HG03558 (cell line): ENCODE data around the gene OXNAD1.
"Not testable (repeated sequence)": the region's sequence is repeated elsewhere in the genome, so short reads cannot be mapped to it uniquely, and the experiment has no call there.

ENCODE experiments used
- ATAC-seq: cut with Tn5 transposase; IDR thresholded peaks from one replicate; pipeline ENCODE4 v1.9.1; 2021; ENCODE audit warnings: moderate number of reproducible peaks; ENCODE audit not compliant: unreplicated experiment; ENCODE audit errors: extremely low read depth

OXNAD1 gene

GRCh38 chr3:16301507-16301906 lies 36.5 kb downstream of the OXNAD1 start:
- no peak for ATAC-seq

- ATAC-seq = no peak
Measured at GRCh38 chr3:16302082-16302631, 37.1 kb downstream of the OXNAD1 start.

DNA sequence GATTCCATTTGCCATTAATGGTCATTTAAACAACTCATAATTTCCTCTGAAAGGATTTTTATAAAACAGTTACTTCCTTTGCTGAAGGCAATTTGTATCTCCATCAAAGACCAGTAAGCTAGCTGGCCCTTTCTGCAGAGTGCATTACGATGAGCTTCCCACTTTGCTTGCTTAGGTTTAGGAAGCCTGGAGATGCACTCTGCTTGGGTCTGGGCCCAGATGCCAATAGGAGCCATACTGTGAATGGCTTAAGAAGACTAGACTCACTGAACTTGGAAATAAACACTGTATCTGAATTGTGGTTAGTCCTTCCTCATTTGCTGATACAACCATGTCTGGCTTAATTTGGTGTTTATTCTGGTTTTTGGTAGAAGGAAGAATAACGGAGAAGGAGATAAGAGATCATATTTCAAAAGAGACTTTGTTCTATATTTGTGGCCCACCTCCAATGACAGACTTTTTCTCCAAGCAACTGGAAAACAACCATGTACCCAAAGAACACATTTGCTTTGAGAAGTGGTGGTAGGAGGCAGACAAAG lies 38.1 kb downstream of the OXNAD1 start:
- no peak for ATAC-seq

- no peak for ATAC-seq
Measured at GRCh38 chr3:16304061-16305010, 39.3 kb downstream of the OXNAD1 start.

GRCh38 chr3:16305111-16305541 lies 40.1 kb downstream of the OXNAD1 start:
- no peak for ATAC-seq

GRCh38 chr3:16307832-16308531 lies 43.0 kb downstream of the OXNAD1 start:
- no peak for ATAC-seq

DNA sequence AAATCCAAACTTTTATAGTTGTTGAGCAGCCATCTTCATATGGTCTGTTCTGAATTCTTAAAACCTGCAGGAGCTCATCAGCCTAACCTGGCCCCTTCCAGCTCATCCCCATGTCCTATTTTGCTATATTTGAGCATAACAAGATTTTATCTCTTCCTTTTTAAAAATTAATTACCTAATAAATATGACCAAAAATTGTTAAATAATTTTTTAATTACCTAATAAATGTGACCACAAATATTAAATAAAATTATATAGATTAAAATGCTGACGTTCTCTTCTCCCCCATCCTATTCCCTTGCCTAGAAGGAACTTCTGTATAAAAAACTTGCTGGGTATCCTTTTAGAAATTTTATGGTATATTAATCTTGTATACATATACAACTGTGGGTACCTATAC lies 43.7 kb downstream of the OXNAD1 start:
- no peak for ATAC-seq

DNA sequence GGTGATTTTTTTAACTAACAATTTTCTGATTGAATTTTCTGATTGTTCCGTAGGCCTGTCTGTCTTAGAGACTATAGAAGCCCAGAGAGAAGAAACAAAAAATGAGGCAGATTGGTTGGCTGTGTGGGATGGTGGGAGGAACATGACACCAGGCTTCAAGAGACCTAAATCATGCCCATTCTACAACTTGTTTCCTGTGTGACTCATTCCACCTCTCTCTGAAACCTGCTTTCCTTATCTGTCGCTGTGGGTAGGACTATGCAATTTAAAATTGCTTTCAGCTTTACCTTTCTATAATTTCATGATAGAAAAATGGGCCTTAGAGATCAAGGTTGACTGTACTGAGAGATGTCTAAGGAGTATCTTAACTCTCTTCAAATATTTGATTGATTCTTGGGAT lies 44.5 kb downstream of the OXNAD1 start:
- ATAC-seq = peak; percentile 69

DNA sequence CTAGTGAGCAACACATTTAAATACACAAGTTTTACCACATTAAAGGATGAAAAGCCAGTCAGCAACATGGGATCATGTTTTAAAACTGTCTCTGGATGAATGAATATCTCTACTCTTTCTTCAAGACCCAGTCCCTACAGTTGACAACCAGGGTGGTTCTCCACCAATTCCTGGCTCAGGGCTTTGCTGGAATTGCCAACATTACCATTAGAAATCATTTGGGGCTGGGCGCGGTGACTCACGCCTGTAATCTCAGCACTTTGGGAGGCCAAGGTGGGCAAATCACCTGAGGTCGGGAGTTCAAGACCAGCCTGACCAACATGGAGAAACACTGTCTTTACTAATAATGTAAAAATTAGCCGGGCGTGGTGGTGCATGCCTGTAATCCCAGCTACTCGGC lies 45.5 kb downstream of the OXNAD1 start:
- not testable (repeated sequence) for ATAC-seq

- peak; percentile 49 for ATAC-seq
Measured at GRCh38 chr3:16311960-16312451, 47.0 kb downstream of the OXNAD1 start.

DNA sequence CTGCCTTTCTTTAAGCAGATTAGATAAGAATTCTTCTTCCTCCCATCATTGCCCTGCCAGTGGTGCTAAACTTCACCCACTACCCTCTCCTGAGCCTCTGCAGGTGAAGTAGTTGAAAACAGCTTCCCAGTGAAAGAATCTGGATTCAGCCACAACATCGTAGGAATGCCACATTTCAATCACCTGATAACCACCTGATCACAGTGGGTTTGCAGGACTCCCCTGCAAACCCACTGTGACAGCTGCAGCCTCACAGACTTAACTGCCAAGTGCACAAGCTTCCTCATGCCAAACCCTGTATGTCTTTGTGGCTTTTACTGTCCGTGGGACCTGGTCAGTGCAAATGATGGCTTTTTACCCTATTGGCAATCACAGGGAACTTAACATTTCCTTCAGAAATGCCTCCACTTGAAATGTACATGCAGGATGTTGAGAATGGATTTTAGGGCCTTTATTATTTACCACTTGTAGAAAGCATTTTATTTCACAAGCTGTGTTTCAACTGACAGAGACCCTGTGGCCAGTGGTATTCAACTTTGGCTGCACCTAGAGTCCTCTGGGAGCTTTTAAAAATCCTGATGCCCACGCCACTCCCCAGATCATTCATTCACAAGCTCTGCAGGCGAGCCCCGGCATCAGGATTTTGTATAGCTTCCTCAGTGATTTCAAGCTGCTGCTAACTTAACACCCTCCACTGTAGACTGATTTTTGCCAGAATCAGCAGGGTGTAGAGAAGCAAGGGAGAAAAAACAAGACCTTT lies 49.1 kb downstream of the OXNAD1 start:
- ATAC-seq = no peak

DNA sequence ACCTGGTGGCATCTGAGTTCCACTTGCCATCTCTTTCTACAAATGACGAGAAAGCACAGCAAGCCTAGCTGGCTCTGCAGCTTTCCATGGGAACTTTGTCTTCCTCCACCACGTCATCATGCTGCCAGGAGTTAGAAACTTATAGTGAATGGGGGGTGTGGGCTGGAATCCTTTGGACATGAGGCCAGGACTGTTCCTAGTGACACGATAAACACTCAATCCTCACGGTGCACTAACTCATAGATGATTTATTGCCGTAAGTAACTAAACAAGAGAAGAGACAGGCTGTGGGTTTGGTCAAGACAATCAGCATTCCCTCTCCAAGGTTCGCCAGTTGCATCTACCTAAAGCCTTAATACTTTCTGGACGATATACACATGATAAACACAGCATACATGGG lies 50.6 kb downstream of the OXNAD1 start:
- no peak for ATAC-seq

DNA sequence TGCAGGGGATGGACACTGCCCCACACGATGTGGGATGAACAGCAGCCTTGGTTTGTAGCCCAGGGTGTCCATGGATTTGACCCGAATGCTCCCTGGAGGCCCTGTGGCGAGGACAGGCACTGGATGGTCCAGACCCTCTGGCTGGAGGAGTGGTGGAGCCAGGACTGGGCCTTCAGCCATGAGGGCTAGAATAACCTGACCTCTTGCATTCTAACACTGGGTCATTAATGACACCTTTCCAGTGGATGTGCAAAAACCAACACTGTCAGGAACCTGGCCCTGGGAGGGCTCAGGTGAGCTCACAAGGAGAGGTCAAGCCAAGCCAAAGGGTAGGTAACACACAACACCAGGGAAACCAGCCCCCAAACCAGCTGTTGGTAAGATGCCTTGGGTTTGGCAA lies 51.4 kb downstream of the OXNAD1 start:
- no peak for ATAC-seq

GRCh38 chr3:16316847-16317560 lies 52.0 kb downstream of the OXNAD1 start:
- ATAC-seq = no peak

DNA sequence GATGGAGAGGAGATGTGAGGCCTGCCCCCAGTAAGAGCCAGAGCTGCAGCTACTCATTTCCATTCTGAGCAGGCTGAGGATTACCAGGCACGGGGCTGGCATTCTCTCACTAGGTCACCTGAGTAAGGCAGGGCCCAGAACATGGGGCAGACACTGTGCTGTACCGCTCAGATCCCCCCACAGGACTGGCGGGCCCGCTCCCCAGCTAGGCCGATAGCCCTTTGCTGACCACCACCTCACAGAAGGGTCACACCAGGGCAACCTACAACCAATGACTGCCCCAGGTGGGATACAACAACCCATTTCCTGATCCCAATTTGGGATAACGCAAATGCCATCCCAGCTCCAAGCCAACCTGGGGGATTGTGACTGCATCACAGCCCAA lies 52.5 kb downstream of the OXNAD1 start:
- ATAC-seq = no peak

GRCh38 chr3:16318176-16318575 lies 53.2 kb downstream of the OXNAD1 start:
- ATAC-seq = no peak

- no peak for ATAC-seq
Measured at GRCh38 chr3:16319307-16319706, 54.3 kb downstream of the OXNAD1 start.

DNA sequence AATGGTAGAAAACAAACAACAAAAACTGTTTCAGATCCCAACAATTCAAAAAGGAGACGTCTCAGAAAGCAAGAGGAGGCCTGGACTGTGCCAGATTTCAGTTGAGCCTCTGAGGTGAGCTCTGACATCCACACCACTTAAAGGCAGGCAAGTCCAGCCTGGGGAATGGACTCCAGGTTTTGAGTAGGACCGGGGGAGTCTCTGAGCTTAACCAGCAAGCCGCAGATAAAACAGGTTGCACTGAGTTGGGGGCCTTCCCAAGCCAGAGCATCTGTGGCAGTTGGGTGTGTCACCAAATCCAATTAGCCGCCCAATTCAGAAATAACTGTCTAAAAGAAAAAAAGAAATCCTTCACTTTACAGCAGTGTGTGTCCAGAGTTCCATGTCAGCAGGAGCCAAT lies 54.7 kb downstream of the OXNAD1 start:
- ATAC-seq = no peak

DNA sequence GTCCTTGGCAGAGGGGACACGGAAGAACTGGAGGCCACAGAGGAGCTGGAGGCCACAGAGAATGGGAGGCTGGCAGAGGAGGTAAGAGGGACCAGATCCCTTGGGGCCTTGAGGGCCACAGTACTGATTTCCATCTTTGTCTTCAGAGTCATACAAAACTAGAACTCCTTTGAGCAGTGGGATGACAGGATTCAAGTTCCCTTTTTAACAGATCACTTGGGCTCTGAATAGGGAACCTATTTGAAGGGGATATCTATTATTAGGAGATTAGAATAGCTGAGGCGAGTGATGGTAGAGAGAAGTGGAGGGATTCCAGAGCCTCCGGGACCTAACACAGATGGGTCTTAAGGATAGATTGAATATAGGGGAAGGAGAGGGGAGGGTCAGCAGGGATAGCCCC lies 55.7 kb downstream of the OXNAD1 start:
- no peak for ATAC-seq
